Activated CD8-positive, alpha-beta memory T cell treated with anti-CD3 and anti-CD28 coated beads for 1 hour (primary cell): Measurements from ENCODE around the gene RXFP2.

ENCODE experiments used
- DNase-seq, 2 donors: peaks; one replicate each; pipeline ENCODE4 v3.0.0-alpha.2; 2020; ENCODE audit warnings: low read depth in 1 of 2; ENCODE audit errors: extremely low read depth in 1 of 2

The RXFP2 gene

GRCh38 chr13:31765138-31765785 lies 25.9 kb downstream of the RXFP2 start:
- DNase-seq: no peak

DNA sequence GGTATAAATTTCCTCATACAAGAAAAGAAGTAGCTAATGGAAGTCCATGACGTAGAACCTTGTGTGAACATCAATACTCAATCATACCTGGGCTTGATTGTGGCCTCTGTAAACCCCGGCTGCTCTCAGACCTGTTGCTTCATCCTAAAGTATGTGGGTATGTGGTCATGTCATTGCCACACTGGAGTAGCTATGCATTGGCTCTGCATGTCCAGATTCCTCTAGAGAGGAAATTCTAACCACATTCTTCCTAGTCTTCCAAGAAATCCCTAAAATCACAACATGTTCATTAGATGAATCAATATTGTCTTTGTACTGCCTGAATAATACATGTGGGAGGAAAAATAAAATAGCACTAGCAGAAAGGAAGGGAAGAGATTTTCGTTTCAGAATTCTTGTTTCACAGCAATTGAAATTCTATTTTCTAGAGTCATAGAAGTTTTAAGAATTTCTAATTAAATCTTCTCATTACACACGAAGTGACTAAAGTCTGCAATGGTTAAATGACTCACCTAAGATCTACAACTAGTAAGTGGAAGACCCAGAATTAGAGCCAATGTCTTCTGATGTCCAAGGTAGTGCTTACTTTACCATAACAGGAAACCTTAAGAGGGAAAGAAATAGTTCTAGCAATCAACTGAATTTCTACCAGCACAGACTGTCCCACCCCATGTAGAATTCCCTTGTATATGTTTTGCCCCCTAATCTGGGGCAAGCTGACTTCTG lies 28.0 kb downstream of the RXFP2 start:
- no peak for DNase-seq

DNA sequence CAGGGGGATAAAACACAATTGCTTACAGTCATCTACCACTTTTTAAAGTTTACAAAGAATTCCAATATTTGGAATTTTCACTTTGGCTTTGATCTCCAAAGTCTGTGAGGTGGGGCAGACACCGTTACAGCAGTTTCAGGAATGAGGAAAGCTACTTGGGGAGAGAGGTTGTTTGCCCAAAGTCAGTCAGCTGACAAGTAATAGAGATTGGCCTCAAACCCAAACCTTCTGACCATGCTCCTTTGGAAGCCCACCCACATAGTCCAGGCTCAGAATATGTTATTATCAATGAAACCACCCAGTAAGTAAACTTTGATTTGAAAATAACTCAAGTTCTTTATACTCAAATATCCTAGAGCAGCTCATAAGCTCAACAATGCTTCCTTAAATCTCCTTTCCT lies 29.0 kb downstream of the RXFP2 start:
- no peak for DNase-seq

DNA sequence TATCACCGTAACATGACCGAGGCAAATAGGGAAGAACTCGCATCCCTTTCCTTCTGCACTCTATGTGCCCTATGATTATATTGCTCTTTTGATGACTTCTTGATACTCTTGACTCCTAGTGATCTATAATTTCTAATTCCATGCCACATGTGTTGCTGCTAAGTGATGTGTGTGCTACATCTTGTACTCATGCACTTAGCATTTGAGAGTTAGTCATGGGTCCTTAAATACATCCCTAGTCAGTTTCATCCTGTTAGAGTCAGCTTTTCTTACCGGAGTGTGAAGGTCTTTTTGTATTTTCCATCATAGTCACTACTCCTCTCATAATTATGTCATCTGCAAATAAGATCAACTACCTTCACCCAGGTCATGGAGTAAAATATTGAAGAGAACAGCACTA lies 30.2 kb downstream of the RXFP2 start:
- DNase-seq: no peak

DNA sequence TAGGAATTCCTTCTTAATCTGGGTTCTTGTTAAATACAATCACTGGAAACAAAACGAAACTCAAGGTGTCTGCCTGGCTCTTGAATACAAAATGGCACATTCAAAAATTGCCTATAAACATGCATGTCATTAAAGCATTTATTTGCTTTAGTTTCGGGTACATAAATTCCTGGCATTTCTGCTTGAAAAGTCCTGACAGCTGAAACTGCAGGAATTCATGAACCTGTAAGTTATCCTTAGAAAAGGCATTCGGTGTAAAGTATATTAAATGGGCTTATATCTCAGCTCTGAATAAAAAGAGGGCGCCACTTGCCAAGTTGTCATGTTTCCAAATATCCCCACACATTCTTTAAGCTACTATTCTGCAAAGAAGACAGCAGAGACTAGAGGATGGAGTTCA lies 32.9 kb downstream of the RXFP2 start:
- no peak for DNase-seq

DNA sequence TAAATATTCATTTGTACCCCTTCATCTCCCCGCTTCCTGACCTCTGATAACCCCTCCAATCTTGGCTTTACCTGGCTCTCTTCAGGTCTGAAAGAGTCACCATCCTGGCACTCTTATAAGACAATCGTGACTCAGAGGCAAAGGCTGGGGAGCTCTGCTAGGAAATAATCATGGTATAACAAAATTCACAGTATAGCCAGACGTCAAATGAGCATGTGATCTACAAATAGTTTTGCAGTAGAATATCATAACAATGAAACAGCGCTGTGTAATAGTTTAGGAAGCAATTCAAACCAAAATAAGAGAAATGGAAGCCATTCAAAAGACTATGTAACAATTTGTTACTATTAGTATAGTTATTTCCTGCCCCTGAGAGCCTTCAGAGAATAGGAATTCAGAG lies 34.2 kb downstream of the RXFP2 start:
- DNase-seq: no peak

- DNase-seq: no peak
Observed at GRCh38 chr13:31774186-31774750, 34.9 kb downstream of the RXFP2 start.

GRCh38 chr13:31775148-31775547 lies 35.8 kb downstream of the RXFP2 start:
- DNase-seq: no peak

GRCh38 chr13:31775686-31776085 lies 36.4 kb downstream of the RXFP2 start:
- DNase-seq: no peak

GRCh38 chr13:31781064-31781463 lies 41.7 kb downstream of the RXFP2 start:
- DNase-seq: no peak

DNA sequence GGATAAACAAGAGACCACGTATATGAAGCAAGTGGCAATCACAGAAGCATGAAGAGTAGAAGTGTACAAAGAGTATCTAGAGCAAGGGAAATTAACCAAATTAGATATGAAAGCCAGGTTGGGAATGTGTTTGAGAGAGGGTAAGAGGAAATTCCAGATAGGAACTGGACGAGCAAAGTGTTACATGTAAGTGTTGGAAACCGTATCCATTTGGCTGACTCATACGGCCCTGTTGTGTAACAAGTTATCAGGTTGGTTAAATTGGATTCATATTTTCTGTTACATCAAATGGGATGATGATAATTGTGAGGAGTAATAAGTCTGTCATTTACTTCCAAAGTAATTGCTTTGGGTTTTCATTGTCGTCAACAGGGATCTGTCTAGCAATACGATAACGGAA lies 46.7 kb downstream of the RXFP2 start:
- DNase-seq: no peak

GRCh38 chr13:31790992-31791391 lies 51.7 kb downstream of the RXFP2 start:
- DNase-seq: no peak

DNA sequence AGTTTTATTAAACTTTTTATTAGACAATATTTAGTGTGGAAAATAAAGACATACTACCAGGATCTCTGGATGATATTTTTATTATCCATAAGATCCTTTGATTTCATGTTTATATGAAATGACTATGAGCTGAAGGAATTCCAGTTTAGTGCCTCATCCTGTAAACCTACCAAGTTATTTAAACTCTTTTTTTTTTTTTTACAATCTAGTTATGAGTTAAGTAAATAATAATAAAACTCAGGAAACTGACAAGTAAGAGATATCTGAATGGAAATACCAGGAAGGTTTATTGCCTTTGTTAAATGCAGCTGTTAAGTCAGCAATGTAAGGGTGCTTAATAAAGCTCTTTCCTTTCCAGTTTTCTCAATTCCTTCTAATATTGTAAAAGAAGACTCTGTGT lies 53.9 kb downstream of the RXFP2 start:
- DNase-seq: no peak

DNA sequence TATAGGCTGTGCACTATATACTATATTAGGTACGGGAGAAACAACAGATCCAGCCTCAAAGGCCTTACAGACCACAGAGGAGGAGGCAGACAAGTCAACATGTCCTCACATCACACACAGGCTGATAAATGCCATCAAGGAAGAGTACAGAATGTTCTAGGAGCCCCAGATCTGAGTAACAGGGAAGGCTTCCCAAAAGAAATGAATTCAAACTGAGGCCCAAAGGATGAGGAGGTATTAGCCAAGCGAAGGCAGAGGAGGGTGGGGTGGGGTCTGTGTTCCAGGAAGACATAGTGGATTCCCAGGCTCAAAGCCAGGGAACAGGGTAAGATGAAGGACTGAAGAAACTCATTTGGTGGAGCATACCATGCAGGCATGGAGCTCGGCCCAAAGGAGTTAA lies 55.1 kb downstream of the RXFP2 start:
- DNase-seq: no peak

- no peak for DNase-seq
Observed at GRCh38 chr13:31797154-31797775, 57.9 kb downstream of the RXFP2 start.

DNA sequence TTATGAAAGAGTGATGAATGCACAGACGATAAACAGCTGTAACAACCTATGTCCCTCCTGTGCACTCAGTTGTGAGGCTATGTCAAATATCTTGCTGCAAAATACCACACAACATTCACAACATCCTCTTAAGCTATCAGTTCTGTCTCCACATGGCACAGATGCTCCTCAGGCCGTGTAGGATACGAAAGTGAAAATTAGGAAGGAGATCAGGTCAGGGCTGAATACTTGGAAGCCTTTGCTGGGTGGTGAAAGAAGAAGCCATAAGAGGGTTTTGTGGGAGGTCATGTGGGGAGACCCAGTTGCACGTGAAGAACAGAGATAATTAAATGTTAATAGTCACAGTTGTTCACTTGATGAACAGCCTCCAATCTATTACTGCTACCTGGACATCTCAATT lies 58.9 kb downstream of the RXFP2 start:
- DNase-seq: no peak

- no peak for DNase-seq
Observed at GRCh38 chr13:31801088-31801487, 61.8 kb downstream of the RXFP2 start.

GRCh38 chr13:31803311-31803710 lies 64.0 kb downstream of the RXFP2 start:
- no peak for DNase-seq

DNA sequence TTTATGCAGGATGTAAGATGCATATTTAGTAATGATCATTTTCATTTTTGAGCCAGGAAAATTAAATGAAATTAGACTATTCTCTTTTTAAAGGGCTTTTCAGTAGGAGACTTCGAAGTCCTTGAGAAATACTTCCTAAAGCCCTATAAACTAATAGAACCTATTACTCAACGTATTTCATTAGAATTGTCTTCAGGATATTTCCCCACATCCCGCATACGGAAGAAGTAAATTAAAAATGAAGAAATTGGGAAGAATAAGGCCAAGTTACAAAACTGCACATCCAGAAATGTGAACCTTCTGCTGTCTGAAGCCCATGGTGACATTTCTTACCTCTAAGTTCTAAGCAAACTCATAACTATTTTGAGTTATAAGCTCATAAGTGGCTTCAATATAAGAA lies 66.5 kb downstream of the RXFP2 start:
- no peak for DNase-seq

DNA sequence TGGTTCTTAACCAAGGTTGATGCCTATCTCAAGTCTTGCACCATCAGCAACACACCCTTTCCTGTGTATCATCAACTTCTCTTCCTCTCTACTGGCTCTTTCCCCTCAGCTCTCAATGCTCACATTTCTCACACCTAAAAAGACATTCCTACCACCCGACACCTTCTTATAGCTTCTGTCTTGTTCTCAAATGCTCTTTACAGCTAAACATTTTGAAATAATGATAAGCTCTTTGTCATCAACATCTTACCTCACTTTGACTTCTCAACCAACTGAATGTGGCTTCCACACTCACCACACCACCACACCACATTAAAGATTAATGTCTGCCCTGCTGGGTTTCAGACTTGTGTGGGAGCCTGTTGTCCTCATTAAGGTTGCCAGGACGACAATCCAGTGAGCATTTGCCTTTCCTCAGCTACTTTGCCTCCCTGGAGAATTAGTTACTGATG lies 67.8 kb downstream of the RXFP2 start:
- no peak for DNase-seq

- no peak for DNase-seq
Observed at GRCh38 chr13:31814536-31814935, 75.2 kb downstream of the RXFP2 start.
